Stimulated activated CD8-positive, alpha-beta memory T cell treated with anti-CD3 and anti-CD28 coated beads, Interleukin-12 subunit alpha, Interleukin-12 subunit beta, amount 100 ng/mL, for 24 hours (primary cell): ENCODE measurements around the gene NCOA5.

ENCODE experiments used
- DNase-seq: peaks from one replicate; pipeline ENCODE4 v3.0.0-alpha.2; 2020; ENCODE audit errors: extremely low read depth

Gene NCOA5

DNA sequence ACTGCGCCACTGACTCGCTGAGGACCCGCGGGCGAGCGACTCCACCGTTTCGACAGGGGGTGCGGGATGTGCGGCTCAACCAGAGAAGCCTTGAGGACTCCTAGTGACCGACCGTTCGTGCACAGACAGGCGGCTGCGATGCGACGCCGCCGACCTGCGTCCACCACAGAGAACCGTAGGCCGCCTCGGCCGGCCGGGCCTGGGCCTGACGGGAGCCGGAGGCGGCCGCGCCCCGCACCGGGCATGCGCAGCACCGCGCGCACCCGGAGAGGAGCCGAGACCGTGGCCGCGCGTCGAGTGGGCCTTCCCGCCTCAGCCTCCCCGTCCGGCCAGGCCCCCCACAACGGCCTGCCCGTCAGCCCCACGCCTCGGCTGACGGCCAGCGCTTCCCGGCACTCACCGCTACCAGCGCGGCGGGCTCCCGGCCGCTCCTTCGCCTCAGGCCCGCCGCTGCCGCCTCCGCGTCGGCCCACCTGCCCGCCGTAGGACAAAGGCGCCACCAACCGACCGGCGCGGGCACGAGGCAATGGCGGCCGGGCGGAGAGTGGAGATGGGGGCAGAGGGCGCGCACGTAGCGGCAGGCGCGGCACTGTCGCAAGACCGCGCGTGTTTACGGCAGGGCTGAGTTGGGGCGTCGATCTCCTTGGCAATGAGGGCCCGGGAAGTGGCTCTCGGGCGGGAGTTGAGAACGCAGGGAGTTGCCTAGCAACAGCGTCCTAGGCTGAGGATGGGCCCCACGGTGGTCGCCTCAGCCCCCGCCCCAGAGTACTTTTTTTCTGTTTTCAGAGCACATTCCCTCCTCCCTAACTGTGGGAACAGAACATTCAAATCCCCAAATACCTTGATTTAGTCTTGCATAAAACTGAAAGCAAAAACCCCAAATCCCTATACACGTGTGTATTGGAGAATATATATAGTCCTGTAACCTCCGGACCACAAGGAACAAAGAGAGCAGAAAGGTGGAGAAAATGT is at the start of gene NCOA5:
Gene NCOA5, minus strand, starts transcription at position 546 of the 972 bp plus-strand sequence. CDS start 10,538 bp downstream, outside the sequence.
- DNase-seq, result peak; percentile 86

DNA sequence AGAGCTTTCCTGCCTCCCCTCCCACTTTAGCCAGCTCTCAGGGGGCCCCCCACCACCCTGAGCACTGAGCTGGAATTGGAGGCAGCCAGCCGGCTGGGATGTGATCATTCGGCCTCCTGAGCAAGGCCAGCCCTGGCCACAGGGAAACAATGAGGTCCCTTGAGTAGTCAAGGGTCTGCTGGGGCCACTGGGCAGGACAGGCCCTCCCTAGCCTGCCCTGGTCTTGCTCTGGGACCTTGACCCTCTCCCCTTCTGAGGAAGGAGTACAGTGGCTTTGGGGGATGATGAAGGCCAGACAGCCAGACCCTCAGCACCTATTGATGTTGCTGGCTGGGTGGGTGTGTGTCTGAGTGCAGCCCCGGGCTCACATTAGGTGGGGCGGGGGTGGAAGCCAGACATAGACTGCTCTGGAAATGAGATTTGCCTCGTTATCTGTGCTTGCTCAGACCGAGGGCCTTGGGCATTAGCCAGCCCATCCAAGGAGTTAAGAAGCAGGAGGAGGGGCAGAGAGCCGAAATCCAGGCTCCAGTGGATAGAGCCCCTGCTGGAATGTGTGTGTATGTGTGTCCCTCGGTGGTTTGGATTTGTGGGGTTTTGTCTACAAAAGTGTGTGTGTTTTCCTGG is 49.6 kb upstream of the NCOA5 start:
- DNase-seq, result no peak

DNA sequence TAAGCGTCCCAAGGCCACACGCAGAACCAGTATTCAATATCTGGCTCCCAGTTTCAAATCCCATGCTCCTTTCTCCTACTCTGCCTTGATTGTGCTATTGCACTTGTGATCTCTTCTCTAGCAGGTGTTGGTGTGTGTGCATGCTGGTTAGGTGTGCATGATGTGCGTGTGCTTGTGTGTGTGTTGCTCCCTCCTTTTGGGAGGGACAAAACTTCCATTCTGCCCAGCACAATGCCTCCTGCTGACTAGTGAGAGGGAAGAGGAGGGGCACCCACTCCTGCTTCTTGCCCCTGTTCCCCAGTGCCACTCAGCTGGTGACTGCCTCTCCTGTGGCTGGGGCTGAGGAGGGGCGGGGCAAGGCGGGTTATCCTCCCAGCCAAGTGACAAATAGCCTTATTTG is 48.1 kb upstream of the NCOA5 start:
- no peak for DNase-seq

DNA sequence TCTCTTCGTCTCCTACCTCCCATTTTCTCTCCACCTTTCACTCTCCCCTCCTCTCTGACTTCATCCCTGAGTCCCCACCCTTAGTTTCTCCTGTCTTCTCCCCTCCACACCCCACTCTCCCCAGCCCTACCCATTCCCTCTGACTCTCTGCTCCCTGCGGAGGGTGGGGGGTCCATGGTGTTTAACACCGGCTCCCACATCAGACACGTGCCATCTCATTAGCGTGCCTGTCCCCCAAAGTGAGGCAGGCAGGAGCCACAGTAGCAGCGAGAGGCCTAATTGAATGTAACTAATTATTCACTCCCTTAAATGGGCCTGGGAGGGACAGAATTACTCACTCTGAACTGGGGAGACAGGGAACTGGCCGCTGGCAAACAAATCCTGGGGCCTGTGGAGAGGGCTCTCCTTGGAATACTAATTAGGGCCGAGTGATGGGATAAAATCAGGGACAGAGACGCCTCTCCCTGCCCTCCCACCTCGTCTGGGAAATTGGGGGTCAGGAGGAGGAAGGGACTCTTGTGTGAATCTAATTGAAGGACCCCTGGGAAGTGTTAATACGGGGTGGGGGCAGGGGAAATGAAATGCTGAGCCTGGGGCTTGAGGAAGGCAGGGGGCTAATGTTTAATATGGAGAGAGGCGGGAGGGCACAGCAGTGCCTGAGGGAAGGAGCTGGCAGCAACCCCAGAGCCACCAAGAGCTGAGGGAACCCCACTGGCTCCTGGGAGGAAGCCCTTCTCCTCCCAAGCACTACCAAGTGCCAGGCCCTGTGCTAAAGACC is 46.3 kb upstream of the NCOA5 start:
- DNase-seq, result no peak

DNA sequence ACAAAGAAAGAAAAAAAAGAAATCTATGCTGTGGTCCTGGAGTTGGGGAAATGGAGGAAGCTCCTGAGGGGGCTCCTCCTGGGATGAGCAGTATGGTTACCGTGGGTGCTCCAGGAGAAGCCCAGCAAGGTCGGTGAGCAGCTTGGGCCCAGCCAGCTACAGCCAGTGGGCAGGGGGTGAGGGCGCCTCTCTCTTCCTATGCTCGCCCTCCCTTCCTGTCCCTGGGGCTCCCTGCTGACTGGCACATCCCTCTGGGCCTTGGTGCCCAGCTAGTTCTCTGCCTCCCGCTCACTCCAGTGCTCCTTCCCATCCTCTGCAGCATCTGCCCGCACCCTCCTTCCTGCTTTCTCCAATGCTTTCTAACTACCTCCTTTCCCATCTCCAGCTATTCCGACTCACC is 45.0 kb upstream of the NCOA5 start:
- no peak for DNase-seq

DNA sequence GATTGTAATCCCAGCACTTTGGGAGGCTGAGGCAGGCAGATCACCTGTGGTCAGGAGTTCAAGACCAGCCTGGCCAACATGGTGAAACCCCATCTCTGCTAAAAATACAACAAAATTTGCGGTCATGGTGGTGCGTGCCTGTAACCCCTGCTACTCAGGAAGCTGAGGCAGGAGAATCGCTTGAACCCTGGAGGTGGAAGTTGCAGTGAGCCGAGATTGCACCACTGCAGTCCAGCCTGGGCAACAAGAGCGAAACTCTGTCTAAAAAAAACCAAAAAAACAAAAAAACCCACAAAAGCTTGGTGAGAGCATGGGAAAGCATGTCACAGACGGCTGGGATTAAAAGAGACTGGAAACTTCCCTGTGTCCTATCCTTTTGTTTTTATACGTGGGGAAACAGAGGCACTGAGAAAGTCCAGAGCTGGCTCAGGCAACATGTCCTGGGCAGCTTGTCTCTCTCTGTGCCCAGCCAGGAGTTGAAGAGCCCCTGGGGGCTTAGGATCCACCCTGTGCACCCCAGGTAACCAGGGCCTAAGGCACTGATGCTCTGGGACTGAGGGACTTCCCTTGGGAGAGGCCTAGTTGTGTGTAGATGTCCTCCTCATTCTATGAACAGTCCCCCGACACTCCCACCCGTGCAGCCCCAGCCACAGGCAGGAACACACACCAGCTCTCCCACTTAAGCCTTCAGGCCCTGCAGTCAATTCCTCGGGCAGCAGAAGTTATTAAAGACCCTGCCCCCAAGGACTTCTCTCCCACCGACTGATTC is 44.3 kb upstream of the NCOA5 start:
- no peak for DNase-seq

DNA sequence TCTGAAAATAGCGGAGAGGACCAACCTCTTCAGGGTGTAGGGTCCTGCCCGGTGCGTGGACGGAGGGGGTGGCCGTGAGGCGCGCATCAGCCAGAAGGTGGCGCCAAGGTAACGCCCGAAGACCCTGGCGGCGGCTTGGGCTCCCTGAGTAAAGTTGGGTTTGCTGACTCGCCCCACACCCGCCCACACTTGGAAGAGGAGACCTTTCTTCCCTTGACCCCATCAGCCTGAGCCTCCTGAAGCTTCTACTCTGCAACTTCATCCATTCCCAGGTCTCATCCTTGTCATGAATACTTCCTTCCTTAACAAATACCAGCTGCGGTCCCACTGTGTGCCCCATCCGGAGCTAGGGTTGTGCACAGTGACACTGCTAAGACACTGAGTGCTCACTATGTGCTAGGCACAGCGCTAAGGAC is 43.0 kb upstream of the NCOA5 start:
- peak; percentile 23 for DNase-seq

DNA sequence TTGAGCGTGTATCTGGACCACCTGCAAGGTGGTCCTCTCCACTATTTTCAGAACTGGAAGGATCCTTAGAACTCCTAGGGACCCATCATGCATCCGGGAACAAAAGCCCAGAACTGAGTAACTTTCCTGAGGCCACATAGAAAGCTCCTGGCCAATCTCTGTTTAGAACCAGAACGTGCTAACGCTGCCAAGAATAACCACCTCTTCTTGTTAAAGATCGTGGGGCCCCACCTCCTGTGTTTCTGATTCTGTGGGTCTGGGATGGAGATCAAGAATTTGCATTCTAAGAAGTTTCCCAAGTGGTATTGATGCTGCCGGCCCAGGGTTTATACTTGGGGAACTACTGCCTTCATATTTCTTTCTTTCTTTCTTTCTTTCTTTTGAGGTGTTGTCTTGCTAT is 41.6 kb upstream of the NCOA5 start:
- DNase-seq, result no peak

DNA sequence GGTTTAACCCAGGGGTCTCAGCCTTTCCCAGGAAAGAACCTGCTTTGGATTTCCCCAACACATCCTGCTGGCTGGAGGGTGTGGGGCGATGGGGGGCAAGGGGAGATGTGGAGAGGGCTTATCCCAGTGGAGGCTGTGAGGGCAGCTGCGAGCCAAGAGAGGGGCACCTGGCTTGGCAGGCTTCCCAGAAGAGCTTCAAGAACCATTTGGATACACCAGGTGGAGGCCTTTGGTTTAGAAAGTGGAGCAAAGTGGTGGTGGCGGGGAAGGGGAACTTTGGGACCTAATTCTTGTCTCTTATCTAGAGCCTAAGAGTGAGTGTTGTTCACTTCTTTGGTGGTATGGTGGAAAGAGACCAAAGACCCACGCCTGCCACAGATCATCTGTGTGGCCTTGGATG is 40.8 kb upstream of the NCOA5 start:
- DNase-seq, result no peak

DNA sequence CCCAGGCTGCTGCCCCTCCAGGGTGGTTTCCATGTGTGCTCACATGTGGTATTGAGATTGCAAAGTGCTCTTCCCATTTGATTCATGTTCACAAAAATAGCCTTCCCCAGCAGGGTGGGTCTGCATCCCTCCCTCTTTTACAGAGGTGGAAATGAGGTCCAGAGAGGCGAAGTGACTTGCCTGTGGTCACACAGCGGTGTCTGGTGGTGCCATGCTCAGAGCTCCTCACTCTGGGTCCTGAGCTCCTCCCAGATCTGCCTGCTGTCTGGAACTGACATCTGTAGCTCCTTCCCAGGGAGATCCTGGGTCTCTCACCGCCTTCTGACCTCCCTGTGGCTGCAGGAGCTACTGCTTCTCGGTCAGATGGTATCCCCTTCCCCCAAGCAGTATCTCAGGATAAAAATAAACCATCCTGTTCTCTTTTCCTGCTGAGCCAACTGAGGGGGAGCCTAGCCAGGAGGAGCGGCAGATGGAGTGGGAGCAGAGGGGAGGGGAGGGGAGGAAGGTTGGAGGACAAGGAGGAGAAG is 40.3 kb upstream of the NCOA5 start:
- DNase-seq, result no peak

DNA sequence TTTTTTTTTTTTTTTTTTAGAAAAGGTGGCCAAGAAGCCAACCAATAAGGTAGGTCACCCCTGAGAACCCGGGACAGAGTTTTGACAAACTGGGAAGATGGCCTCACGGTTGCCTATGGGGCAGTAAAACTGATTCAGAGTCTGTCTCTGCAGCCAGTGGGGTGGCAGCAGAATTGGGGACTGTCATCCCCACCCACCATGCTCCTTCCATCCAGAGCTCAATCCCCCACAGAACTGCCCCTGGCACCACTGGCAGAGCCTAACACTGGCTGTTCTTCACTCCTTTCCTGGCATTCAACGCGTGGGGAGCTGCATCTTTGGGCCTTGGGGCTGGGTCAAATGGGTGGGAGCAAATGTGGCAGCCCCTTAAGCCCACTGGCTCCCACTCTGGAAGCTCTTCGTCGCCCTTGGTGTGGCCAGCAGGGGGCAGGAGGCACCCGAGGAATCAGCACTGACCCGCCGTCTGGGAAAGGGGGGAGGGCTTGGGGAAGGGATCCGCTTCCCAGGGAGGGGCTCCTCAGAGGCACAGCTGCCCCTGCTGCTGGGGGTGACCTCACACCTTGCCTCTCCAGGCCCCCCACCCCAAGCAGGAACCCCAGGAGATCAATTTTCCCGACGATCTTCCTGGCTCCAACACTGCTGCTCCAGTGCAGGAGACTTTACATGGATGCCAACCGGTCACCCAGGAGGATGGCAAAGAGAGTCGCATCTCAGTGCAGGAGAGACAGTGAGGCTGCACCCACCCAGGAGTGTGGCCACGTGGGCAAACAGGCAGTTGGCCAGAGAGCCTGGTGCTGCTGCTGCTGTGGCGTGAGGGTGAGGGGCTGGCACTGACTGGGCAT is 38.8 kb upstream of the NCOA5 start:
- DNase-seq, result no peak

DNA sequence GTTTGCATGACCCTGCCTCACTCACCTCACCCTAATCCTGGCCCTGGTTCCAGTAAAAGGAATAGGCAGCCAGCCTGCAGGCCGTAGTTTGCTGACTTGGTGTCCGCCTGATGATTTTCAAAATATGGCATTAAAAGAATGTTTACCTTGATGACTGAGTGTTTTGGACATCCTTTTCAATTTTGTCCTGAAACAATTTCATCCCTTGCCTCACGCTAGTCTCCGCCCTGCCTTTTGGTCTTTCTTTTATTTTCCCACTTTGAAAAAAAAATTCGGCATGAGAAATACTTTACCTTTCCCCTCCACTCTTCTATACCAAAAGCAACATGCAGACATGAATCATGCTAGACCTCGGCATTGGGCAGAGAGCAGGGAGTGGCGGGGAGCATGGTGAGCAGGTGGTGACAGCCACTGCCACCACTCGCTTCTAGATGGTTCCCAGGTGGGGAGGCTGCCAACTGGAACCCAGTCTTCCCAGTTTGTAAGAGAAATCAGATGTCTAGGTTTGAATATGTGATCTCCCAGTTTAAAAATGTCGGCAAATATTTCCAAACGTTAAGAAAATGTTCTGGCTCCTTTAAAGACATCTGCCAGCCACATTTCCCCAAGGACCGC is 37.7 kb upstream of the NCOA5 start:
- DNase-seq, result no peak

DNA sequence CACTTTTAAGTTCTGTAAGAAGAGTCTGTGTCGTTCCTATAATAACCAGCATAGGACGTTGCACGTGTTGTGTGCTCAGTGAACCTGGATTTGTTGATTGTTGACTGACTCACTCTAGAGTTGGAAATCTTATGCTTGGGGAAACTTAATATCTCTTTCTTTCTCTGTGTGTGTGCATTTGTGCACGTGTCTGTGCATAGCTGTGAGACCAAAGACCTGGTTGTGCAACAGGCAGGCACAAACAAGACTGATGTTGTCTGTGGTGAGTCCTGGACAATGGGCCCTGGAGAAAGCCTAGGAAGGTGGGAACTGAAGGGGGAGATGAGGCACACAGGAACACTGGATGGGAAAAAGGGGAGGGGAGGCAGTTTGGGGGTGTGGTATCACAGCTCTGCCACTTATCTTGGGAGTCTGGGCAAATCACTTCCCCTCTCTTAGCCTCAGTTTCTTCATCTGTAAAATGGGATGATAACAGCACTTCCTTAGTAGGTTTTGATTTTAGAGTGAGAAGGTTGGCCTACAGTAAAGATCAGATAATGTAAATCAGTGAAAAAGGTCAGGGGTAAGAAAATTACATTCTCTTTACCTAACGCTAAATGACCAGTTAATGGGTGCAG is 36.8 kb upstream of the NCOA5 start:
- no peak for DNase-seq

DNA sequence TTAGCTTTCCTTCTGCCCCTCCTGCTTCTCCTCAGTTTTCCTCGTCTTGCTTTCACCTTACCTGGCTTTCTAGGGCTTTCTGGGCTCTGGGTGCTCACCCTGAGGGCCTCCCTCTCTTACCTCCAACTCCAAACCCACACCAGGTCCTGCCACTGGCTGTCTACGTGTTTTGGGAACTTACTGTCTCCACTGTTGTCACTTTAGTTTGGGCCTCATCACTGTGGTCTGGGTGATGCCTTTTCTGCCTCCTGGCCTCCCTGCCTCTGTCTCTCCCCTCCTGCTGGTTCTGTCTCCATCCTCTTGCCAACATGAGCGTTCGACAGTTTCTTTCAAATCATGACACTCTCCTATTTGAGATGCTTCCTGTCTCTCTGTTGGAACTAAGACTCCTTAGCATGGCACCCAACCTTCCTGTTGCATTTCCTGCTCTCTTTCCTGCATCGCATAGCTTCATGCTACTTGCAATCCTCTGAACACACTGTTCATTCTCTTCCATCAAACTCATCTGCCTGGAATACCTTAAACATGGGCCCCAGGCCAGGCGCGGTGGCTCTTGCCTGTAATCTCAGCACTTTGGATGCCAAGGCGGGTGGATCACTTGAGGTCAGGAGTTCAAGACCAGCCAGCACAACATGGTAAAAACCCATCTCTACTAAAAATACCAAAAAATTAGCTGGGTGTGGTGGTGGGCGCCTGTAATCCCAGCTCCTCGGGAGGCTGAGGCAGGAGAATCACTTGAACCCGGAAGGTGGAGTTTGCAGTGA is 33.9 kb upstream of the NCOA5 start:
- no peak for DNase-seq

DNA sequence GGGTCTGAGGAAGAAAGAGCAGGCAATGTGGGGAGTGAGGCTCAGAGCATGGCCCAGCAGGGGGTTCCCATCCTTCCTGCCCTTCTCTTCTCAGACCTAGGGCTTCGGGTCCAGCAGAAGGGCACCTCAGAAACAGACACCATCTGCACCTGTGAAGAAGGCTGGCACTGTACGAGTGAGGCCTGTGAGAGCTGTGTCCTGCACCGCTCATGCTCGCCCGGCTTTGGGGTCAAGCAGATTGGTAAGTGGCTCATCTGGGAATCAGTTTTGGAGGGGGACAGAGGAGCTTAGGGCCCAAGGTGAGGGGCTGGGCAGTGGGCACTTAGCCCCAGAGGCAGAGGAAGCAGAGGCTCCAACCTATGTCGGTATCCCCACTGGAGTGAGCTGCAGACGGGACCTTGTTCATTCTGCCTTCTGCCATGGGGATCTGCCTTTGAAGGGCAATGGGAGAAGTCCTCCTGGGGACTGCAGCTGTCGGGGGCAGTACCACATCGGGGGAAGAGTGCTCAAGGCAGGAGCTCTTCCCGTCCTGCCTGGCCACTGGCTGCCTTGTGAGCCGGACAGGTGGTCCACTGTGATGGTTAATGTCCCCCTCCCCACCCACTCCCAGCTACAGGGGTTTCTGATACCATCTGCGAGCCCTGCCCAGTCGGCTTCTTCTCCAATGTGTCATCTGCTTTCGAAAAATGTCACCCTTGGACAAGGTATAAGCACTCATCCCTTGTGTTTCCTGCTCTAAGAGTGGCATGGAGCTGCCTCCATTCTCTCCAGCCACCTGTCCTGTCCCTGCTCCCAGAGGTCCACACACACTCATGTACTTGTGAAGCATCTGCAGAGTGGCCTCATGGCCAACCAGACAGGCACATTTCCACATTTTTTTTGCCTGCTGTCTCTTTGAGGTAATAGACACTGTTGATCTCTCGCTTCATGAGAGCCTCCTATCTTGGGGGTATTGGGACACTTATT is 33.0 kb upstream of the NCOA5 start:
- no peak for DNase-seq

DNA sequence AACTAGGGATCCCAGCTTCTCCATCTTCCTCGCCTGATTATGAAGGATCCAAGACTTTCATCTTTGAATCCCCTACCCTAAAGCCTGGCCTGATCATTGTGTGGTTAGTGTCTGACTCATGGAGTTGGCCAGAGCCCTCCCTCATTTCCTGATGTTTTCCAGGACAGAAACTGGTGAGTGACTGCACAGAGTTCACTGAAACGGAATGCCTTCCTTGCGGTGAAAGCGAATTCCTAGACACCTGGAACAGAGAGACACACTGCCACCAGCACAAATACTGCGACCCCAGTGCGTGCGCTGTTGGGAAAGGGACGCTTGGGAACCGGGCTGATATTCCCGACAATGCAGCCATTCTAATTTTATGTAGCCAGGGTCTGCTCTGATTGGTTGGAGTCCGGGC is 32.3 kb upstream of the NCOA5 start:
- DNase-seq, result no peak

DNA sequence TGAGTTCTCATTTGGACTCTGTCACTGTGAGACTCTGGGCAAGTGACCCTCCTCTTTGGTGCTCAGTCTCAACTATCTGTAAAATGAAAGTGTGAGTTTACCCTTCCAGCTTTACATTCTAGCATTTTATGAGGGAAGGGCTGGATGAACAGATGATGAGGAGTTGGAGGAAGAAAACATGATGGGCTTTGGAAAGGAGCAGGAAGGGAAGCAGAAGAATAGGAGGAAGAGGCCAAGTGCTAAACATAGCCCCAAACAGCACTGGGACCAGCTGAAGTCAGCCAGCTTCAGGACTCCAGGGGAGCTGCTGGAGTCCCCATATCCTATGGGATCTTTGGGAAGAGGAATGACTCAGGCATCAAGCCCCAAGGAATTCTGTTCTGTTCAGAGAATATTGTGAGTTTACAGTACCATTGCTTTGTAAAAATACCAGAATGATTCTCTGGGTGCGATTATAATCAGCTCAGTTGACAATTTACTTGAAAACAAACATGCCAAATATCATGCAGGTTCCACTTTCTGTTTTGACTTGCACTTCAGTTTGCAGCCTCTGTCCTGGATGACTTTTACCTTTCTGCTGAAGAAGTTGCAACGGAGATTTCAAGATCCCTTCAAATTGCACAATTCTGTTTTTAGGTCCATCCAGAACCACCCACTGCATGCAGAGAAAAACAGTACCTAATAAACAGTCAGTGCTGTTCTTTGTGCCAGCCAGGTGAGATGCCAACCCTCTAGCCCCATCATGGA is 31.6 kb upstream of the NCOA5 start:
- no peak for DNase-seq
